HEK293 (cell line): ENCODE results near the gene DGKB.

Source experiments
- CTCF ChIA-PET: fragments of 350-600 bp; formaldehyde crosslinking; extraction: SDS; loops from one replicate; lab custom pipeline; 2021; ENCODE audit warnings: antibody characterized with exemption; lab: Yijun Ruan, JAX
- POLR2A ChIA-PET: fragments of 300-600 bp; formaldehyde crosslinking; extraction: SDS; loops from one replicate; lab custom pipeline; 2020; ENCODE audit warnings: antibody characterized with exemption, inconsistent platforms; lab: Yijun Ruan, JAX
- H3K27ac ChIP-seq: fragments of 200-500 bp; sonication (Bioruptor generic); 2 replicates; pipeline ENCODE4 v1.5.1; 2014; ENCODE audit warnings: low read depth, low read length, control low read depth, inconsistent platforms; ENCODE audit errors: extremely low read depth
- H3K36me3 ChIP-seq, 2 experiments: fragments of 200-500 bp in 1 of 2; sonication (Bioruptor generic) in 1 of 2; 1 replicate in 1 of 2; 2 replicates in 1 of 2; pipeline ENCODE4 v1.5.1; 2014 to 2017; ENCODE audit warnings: inconsistent platforms in 2 of 2, low read length in 2 of 2; ENCODE audit not compliant: control insufficient read depth in 2 of 2, insufficient read depth in 1 of 2
- H3K4me1 ChIP-seq: fragments of 200-500 bp; sonication (Bioruptor generic); 2 replicates; pipeline ENCODE4 v1.5.1; 2014; ENCODE audit warnings: mild to moderate bottlenecking, low read length, inconsistent platforms; ENCODE audit not compliant: control insufficient read depth, insufficient read depth
- H3K4me3 ChIP-seq: 2 replicates; pipeline ENCODE4 v1.5.1; 2011; ENCODE audit warnings: low read depth, mild to moderate bottlenecking, control low read depth, low read length, moderate library complexity
- H3K9me3 ChIP-seq: fragments of 200-500 bp; sonication (Bioruptor generic); 2 replicates; pipeline ENCODE4 v1.5.1; 2014; ENCODE audit warnings: low read depth, low read length, inconsistent platforms; ENCODE audit not compliant: control insufficient read depth, insufficient read depth
- ELK4 ChIP-seq: IDR thresholded peaks from 2 replicates; pipeline ENCODE4 v1.6.1; 2011; ENCODE audit warnings: mild to moderate bottlenecking, low read depth, low read length, borderline replicate concordance
- PATZ1 ChIP-seq: fragments of 450-650 bp; formaldehyde crosslinking; IDR thresholded peaks from 2 replicates; pipeline ENCODE4 v1.5.1; 2016; ENCODE audit warnings: missing biosample characterization, missing genetic modification characterization
- PRDM2 ChIP-seq: fragments of 450-650 bp; formaldehyde crosslinking; IDR thresholded peaks from 2 replicates; pipeline ENCODE4 v1.5.1; 2016; ENCODE audit warnings: missing biosample characterization, missing genetic modification characterization, borderline replicate concordance
- PRDM4 ChIP-seq: fragments of 450-650 bp; formaldehyde crosslinking; IDR thresholded peaks from 2 replicates; pipeline ENCODE4 v1.5.1; 2017; ENCODE audit warnings: missing biosample characterization, missing genetic modification characterization
- SCRT2 ChIP-seq: fragments of 450-650 bp; formaldehyde crosslinking; IDR thresholded peaks from 2 replicates; pipeline ENCODE4 v1.5.1; 2016; ENCODE audit warnings: missing biosample characterization, missing genetic modification characterization
- ZBTB1 ChIP-seq: fragments of 450-650 bp; formaldehyde crosslinking; IDR thresholded peaks from 2 replicates; pipeline ENCODE4 v1.5.1; 2016; ENCODE audit warnings: missing biosample characterization, missing genetic modification characterization
- ZNF133 ChIP-seq: fragments of 450-650 bp; formaldehyde crosslinking; IDR thresholded peaks from 2 replicates; pipeline ENCODE4 v1.5.1; 2016; ENCODE audit warnings: missing biosample characterization, missing genetic modification characterization
- ZNF148 ChIP-seq: fragments of 450-650 bp; formaldehyde crosslinking; IDR thresholded peaks from 2 replicates; pipeline ENCODE4 v1.5.0; 2017; ENCODE audit warnings: missing biosample characterization, missing genetic modification characterization, borderline replicate concordance
- ZNF18 ChIP-seq: fragments of 450-650 bp; formaldehyde crosslinking; IDR thresholded peaks from 2 replicates; pipeline ENCODE4 v1.5.1; 2016; ENCODE audit warnings: missing biosample characterization, missing genetic modification characterization
- ZNF184 ChIP-seq: fragments of 450-650 bp; IDR thresholded peaks from 2 replicates; pipeline ENCODE4 v1.5.1; 2018; ENCODE audit warnings: missing biosample characterization, mild to moderate bottlenecking, missing genetic modification characterization
- ZNF350 ChIP-seq: fragments of 450-650 bp; formaldehyde crosslinking; IDR thresholded peaks from 2 replicates; pipeline ENCODE4 v1.5.0; 2017; ENCODE audit warnings: missing biosample characterization, mild to moderate bottlenecking, missing genetic modification characterization
- ZNF354C ChIP-seq: fragments of 450-650 bp; formaldehyde crosslinking; IDR thresholded peaks from 2 replicates; pipeline ENCODE4 v1.5.1; 2016; ENCODE audit warnings: missing biosample characterization, missing genetic modification characterization, low read depth, borderline replicate concordance
- ZNF366 ChIP-seq: fragments of 450-650 bp; formaldehyde crosslinking; conservative IDR thresholded peaks from 2 replicates; pipeline ENCODE4 v1.5.1; 2016; ENCODE audit warnings: missing biosample characterization, missing genetic modification characterization
- ZNF488 ChIP-seq: fragments of 450-650 bp; formaldehyde crosslinking; IDR thresholded peaks from 2 replicates; pipeline ENCODE4 v1.5.1; 2016; ENCODE audit warnings: missing biosample characterization, missing genetic modification characterization
- ZNF521 ChIP-seq: fragments of 450-650 bp; formaldehyde crosslinking; IDR thresholded peaks from 2 replicates; pipeline ENCODE4 v1.5.1; 2017; ENCODE audit warnings: missing biosample characterization, mild to moderate bottlenecking, missing genetic modification characterization
- ZSCAN30 ChIP-seq: fragments of 450-650 bp; IDR thresholded peaks from 2 replicates; pipeline ENCODE4 v1.5.1; 2018; ENCODE audit warnings: missing biosample characterization, mild to moderate bottlenecking, missing genetic modification characterization, moderate library complexity

DGKB gene

GRCh38 chr7:14585232-14585631 lies 317.3 kb downstream of the DGKB start:
- Histone ChIP-seq H3K36me3 (no peaks in the 10 kb centered on the region), H3K4me3 (no peak overlapping the region), H3K4me1 (no peaks in the 10 kb centered on the region), H3K27ac (no peak overlapping the region), H3K9me3 (no peaks in the 10 kb centered on the region)
- ChIA-PET POLR2A (no interaction called here), CTCF (no interaction called here)
- TF ChIP-seq ZNF18 (tag by site-specific recombination) (no peak), ZNF350 (no peak), PRDM4 (tag by site-specific recombination) (no peak)

GRCh38 chr7:14583518-14583917 lies 319.0 kb downstream of the DGKB start:
- ChIA-PET CTCF (no interaction called here), POLR2A (no interaction called here)
- Histone ChIP-seq H3K27ac (no peak overlapping the region), H3K36me3 (no peaks in the 10 kb centered on the region), H3K4me3 (no peak overlapping the region), H3K4me1 (no peaks in the 10 kb centered on the region), H3K9me3 (no peaks in the 10 kb centered on the region)
- TF ChIP-seq ZNF366 (tag by site-specific recombination), result no peak
- TF ChIP-seq ZNF354C, result no peak
- no peak for TF ChIP-seq ZNF148 (tag by site-specific recombination)
- TF ChIP-seq PRDM2 (tag by site-specific recombination), result no peak
- no peak for TF ChIP-seq ELK4
- TF ChIP-seq PATZ1 (tag by site-specific recombination), result no peak
- TF ChIP-seq ZSCAN30 (tag by site-specific recombination), result no peak
- TF ChIP-seq SCRT2 (tag by site-specific recombination), result no peak
- no peak for TF ChIP-seq ZNF521 (tag by site-specific recombination)
- no peak for TF ChIP-seq ZBTB1 (tag by site-specific recombination)
- TF ChIP-seq ZNF488 (tag by site-specific recombination), result no peak
- no peak for TF ChIP-seq ZNF184 (tag by site-specific recombination)
- TF ChIP-seq ZNF133 (tag by site-specific recombination), result no peak
